ENCODE measurements around the gene PLEKHN1.
"Not testable (repeated sequence)": the region's sequence is repeated elsewhere in the genome, so short reads cannot be mapped to it uniquely, and the experiment has no call there.

The PLEKHN1 gene

GRCh38 chr1:1014799-1015681, 48.8 kb downstream of the PLEKHN1 start:
- DNase-seq: no peak

DNA sequence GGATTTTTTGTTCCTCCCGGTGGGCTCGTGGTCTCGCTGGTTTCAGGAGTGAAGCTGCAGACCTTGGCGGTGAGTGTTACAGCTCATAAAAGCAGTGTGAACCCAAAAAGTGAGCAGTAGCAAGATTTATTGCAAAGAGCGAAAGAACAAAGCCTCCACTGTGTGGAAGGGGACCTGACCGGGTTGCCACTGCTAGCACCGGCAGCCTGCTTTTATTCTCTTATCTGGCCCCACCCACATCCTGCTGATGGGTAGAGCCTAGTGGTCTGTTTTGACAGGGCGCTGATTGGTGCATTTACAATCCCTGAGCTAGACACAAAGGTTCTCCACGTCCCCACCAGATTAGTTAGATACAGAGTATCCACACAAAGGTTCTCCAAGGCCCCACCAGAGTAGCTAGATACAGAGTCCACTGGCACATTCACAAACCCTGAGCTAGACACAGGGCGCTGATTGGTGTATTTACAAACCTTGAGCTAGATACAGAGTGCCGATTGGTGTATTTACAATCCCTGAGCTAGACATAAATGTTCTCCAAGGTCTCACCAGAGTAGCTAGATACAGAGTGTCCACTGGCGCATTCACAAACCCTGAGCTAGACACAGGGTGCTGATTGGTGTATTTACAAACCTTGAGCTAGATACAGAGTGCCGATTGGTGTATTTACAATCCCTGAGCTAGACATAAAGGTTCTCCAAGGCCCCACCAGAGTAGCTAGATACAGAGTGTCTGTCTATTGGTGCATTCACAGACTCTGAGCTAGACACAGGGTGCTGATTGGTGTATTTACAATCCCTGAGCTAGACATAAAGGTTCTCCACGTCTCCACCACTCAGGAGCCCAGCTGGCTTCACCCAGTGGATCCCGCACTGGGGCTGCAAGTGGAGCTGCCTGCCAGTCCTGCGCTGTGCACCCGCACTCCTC, 51.4 kb downstream of the PLEKHN1 start:
- not testable (repeated sequence) for DNase-seq

GRCh38 chr1:1018321-1018685, 52.0 kb downstream of the PLEKHN1 start:
- DNase-seq: not testable (repeated sequence)

DNA sequence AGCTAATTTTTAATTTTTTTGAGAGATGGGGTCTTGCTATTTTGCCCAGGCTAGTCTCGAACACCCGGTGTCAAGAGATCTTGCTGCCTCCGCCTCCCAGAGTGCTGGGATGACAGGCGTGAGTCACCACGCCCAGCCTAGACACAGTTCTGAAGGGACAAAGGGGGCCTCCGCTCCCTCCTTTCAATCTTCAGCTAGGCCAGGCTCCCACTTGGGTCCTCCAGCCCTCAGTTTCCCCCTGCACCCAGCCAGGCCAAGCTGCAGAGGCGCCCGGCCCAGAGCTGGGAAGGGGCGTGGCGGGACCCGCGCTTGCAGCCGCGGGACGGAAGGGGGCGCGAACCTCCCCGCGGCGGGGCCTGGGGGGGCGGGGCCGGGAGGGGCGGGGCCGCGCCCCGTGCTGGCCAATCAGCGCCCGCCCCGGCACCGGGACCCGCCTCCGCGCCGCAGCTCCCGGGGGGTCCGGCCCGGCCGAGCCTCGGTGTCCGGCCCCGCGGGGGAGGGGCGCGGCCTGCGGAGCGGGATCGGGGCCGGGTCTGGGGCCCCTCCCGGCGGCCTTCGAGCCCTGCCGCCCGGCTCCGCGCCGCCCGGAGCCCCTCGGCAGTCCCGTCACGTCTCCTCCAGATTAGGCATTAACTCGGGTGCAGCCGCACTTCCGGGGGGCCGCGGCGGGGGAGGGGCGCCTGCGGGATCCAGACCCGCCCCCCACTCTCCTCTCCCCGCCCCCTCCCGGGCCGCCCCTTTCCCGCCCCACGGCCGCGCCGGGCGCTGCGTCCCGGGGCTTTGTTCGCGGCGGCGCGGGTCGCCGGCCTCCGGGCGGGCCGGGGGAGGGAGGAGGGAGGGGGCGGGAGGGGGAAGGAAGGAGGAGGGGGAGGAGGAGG, 53.1 kb downstream of the PLEKHN1 start:
- peak; percentile 82 for DNase-seq

- peak; percentile 42 for DNase-seq
These were observed 53.7 kb downstream of the PLEKHN1 start, which contains the start of gene AGRN for GRCh38 chr1:1020000-1020404. TSS of gene AGRN (plus strand) at chr1:1020120. CDS start at chr1:1020173, 53 bp downstream.

DNA sequence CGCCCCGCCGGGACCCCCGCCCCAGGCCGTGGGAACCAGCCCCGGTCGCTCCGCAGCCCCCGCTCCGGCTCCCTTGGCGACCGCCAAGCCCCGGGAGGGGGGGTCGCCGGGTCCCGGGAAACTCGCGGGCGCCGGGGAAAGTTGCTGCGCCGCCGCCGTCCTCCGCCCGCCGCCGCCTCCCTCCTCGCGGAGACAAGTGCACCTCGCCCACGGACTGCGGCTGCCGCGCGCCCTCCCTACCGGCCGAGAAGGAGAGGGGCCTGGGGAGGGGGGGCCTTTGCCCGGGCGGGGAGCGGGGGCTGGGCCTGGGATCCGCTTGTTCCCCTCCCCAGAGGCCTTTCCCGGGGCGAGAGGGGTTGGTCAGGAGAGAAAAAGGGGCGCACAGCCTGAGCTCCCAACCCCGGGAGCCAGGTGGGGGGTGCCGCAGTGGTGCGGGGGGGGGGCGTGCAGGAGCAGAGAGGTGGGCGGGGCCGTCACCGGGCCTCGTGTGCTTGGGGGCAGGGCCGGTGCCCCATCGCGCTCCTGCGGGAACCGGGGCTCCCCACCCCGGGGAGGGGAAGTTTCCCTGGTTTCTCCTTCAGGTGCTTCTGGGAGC, 54.2 kb downstream of the PLEKHN1 start:
- DNase-seq: peak; percentile 22

GRCh38 chr1:1021010-1021919, 55.0 kb downstream of the PLEKHN1 start:
- peak; percentile 69 for DNase-seq

DNA sequence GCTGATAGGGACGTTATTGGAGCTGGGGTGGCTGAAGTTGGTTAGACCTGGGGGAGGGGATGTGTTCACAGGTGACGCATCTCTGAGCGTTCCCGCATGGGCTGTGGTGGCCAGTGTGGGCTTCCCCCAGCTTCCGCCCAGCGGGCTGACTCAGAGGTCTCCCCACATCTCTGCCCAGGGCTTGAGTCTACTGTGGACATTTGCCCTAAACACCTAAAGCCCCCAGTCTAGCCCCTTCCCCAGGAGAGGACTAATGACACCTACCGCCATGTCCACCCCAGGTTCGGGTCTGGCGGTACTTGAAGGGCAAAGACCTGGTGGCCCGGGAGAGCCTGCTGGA, 55.6 kb downstream of the PLEKHN1 start:
- peak; percentile 71 for DNase-seq

DNA sequence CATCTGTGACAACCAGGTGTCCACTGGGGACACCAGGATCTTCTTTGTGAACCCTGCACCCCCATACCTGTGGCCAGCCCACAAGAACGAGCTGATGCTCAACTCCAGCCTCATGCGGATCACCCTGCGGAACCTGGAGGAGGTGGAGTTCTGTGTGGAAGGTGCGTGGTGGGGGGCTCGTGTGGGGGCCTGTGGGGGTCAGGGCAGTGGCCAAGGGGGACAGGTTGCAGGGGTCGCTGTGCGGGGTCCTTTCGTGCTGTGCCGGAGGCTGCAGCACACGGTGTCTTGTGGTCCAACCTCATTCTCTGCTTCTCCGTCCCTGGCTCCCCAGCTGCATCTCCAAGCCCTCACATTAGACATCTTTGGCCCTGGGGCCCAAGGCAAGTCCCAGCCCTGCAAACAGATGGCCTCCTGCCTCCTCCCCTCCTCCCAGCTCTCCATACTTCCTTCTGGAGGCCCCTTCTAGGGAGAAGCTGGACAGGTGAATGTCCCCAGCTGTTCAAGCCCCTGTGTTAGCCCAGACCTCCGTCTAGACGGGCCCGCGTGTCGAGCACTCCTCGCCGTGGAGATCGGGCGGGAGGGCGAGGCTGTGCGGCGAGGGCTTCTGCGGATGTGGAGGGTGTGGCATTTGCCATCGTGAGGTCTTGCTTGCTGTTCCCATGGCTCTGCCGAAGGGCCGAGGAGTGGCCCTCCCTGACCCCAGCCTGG, 56.2 kb downstream of the PLEKHN1 start:
- DNase-seq: no peak

DNA sequence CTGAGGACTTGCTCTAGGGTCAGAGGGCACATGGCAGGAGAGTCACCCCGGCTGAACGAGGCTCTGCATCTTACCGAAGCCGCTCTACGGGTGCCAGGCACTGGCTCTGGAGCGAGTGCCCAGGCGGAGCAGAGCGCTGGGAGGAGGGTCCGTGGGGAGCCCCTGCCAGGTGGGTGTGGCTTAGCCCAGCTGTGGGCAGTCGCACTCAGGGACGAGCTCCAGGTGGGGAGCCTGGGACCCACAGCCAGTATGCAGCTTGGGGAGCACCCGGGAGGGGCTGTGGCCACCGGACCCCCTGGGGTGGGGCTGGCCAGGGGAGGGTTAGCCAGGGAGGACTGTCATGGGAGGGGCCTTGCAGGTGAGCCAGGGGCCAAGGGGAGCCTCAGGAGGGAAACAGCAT, 57.4 kb downstream of the PLEKHN1 start:
- DNase-seq: no peak

- DNase-seq: no peak
These were observed 58.0 kb downstream of the PLEKHN1 start for GRCh38 chr1:1024149-1024770.

GRCh38 chr1:1024771-1025699, 58.8 kb downstream of the PLEKHN1 start:
- DNase-seq: no peak
